Activated B cell treated with CpG ODN at 0.5 μM for 24 hours (primary cell): ENCODE results near the gene TUBB2B. TPM values are rescaled to one million over a fixed set of nuclear protein-coding genes. Genes with fewer than 3 reads are reported as not detected.

ENCODE experiments used
- ATAC-seq: fragments of 200-7000 bp; cut with Tn5 transposase; one replicate; pipeline ENCODE4 v1.10.0; 2021; ENCODE audit warnings: low read depth, mild to moderate bottlenecking, moderate library complexity
- CTCF ChIA-PET: fragments of 350-600 bp; sonication (Branson Sonifier 250); formaldehyde crosslinking; loops from one replicate; lab custom pipeline; 2021; ENCODE audit warnings: antibody characterized with exemption; lab: Charles Lee
- POLR2A ChIA-PET: fragments of 350-600 bp; sonication (Branson Sonifier 250); formaldehyde crosslinking; loops from one replicate; lab custom pipeline; 2021; ENCODE audit warnings: antibody characterized with exemption; lab: Charles Lee
- DNase-seq: peaks from one replicate; pipeline ENCODE4 v3.0.0; 2022
- H3K27ac Mint-ChIP-seq: one replicate; pipeline ENCODE4 v1.8.0; 2020; ENCODE audit warnings: mixed read lengths
- H3K27me3 Mint-ChIP-seq: one replicate; pipeline ENCODE4 v1.8.0; 2021; ENCODE audit warnings: mixed read lengths
- H3K36me3 Mint-ChIP-seq: one replicate; pipeline ENCODE4 v1.8.0; 2021; ENCODE audit warnings: low read depth, mixed read lengths
- H3K4me1 Mint-ChIP-seq: one replicate; pipeline ENCODE4 v1.8.0; 2021; ENCODE audit warnings: mixed read lengths
- H3K4me3 Mint-ChIP-seq: one replicate; pipeline ENCODE4 v1.8.0; 2020; ENCODE audit warnings: mild to moderate bottlenecking, mixed read lengths
- H3K9me3 Mint-ChIP-seq: one replicate; pipeline ENCODE4 v1.8.0; 2020; ENCODE audit warnings: mixed read lengths
- intact Hi-C: fragments of 100-400 bp; cut with micrococcal nuclease; formaldehyde crosslinking; loops from one replicate; pipeline ENCODE4 v1.15.1; 2024
- total RNA-seq: library from RNA; stranded (reverse); gene quantifications from 2 replicates; pipeline ENCODE4 v1.2.3, GENCODE V29; 2022
- TF ChIP-seq, protein P1 (sequence below): fragments of 200-600 bp; IDR thresholded peaks from one replicate; pipeline ENCODE4 v1.8.0; 2022; ENCODE audit warnings: antibody characterized with exemption, mild to moderate bottlenecking

The TUBB2B gene
- total RNA-seq, 1 donor from 2014 or later, result not detected

DNA sequence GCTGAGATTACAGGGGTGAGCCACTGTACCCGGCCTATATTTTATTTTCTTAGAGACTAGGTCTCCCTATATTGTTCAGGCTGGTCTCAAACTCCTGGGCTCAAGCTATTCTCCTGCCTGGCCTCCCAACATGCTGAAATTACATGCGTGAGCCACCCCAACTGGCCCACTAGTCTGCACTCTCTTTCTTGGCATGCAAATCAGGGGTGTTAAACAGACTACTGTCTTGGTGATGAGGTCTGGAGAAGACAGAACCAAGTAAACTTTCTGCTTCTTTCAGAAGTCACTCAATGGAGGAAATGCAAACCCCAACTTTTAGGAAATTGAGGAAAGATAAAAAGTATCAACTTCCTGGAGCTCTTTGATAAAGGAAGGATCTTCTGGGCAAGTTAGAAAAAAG is 8.0 kb upstream of the TUBB2B start:
- Mint-ChIP-seq H3K9me3 (no peaks in the 10 kb centered on the region), H3K4me1 (peaks cover 17% of the 10 kb centered on the region), H3K27ac (no peak overlapping the region), H3K27me3 (peaks cover 57% of the 10 kb centered on the region), H3K36me3 (no peaks in the 10 kb centered on the region), H3K4me3 (no peak overlapping the region)
- intact Hi-C loops, result loop anchor here (10.0 kb wide), 1 partner anchor 1611 kb away; no protein-coding TSS in a partner anchor
- ChIA-PET CTCF (interaction anchor here (1.1 kb wide), 1 partner anchor 14 kb away, joined by 4 read pairs; no protein-coding TSS in a partner anchor), POLR2A (no interaction called here)
- DNase-seq (no peak), ATAC-seq (no peak)
- TF ChIP-seq, protein P1, sequence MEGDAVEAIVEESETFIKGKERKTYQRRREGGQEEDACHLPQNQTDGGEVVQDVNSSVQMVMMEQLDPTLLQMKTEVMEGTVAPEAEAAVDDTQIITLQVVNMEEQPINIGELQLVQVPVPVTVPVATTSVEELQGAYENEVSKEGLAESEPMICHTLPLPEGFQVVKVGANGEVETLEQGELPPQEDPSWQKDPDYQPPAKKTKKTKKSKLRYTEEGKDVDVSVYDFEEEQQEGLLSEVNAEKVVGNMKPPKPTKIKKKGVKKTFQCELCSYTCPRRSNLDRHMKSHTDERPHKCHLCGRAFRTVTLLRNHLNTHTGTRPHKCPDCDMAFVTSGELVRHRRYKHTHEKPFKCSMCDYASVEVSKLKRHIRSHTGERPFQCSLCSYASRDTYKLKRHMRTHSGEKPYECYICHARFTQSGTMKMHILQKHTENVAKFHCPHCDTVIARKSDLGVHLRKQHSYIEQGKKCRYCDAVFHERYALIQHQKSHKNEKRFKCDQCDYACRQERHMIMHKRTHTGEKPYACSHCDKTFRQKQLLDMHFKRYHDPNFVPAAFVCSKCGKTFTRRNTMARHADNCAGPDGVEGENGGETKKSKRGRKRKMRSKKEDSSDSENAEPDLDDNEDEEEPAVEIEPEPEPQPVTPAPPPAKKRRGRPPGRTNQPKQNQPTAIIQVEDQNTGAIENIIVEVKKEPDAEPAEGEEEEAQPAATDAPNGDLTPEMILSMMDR, result no peak

DNA sequence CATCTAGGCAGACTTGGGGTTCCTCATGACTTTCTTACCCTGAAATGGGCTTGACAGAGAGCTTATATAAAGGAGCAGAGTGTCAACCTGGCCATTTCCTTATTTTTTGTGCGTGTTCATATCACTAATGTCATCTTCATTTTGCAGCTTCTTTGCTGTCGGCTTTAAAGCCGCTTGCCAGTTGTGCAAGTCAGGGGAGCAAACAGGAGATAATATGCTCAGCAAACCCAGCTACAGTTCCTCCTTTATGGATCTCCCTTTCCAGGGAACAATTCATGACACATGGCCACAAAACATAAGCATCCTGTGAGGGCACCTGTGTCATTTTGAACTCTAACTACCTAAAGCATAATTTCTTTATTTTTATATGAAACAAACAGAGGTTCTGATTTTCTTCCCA is 6.5 kb upstream of the TUBB2B start:
- Mint-ChIP-seq H3K4me3 (no peak overlapping the region), H3K4me1 (peaks cover 33% of the 10 kb centered on the region), H3K27ac (no peak overlapping the region), H3K36me3 (no peaks in the 10 kb centered on the region), H3K9me3 (no peaks in the 10 kb centered on the region), H3K27me3 (peaks cover 61% of the 10 kb centered on the region)
- ATAC-seq (no peak), DNase-seq (no peak)
- POLR2A ChIA-PET, result no interaction called here
- CTCF ChIA-PET, result interaction anchor here (1.0 kb wide), 1 partner anchor 18 kb away, joined by 3 read pairs; no protein-coding TSS in a partner anchor
- TF ChIP-seq, protein P1, result no peak
- intact Hi-C loops, result loop anchor here (10.0 kb wide), 1 partner anchor 1609 kb away; no protein-coding TSS in a partner anchor

DNA sequence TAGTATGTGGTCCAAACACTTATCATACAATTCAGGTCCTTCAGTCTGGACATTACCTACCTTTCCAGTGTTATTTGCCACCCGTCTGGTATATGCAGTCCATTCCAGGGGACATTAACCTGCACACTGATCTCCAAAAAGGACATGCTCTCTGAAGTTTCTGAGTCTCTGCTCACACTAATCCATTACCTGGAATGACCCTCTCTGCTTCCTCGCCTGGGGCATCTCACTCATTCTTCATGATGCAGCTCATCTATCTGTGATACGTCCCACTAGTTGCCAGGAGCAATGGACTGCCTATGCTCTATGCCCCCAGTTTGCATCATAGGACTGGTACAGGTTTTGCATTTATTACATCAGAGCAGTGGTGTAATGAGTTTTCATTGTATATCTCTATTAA is 5.9 kb upstream of the TUBB2B start:
- no peak overlapping the region for H3K27ac Mint-ChIP-seq
- peaks cover 37% of the 10 kb centered on the region for H3K4me1 Mint-ChIP-seq
- H3K9me3 Mint-ChIP-seq, result no peaks in the 10 kb centered on the region
- no peak for DNase-seq
- no peak for ATAC-seq
- CTCF ChIA-PET, result interaction anchor here (1.0 kb wide), 1 partner anchor 18 kb away, joined by 3 read pairs; no protein-coding TSS in a partner anchor
- TF ChIP-seq, protein P1, result no peak
- H3K36me3 Mint-ChIP-seq, result no peaks in the 10 kb centered on the region
- peaks cover 61% of the 10 kb centered on the region for H3K27me3 Mint-ChIP-seq
- POLR2A ChIA-PET, result no interaction called here
- intact Hi-C loops, result loop anchor here (10.0 kb wide), 1 partner anchor 1609 kb away; no protein-coding TSS in a partner anchor
- H3K4me3 Mint-ChIP-seq, result no peak overlapping the region

DNA sequence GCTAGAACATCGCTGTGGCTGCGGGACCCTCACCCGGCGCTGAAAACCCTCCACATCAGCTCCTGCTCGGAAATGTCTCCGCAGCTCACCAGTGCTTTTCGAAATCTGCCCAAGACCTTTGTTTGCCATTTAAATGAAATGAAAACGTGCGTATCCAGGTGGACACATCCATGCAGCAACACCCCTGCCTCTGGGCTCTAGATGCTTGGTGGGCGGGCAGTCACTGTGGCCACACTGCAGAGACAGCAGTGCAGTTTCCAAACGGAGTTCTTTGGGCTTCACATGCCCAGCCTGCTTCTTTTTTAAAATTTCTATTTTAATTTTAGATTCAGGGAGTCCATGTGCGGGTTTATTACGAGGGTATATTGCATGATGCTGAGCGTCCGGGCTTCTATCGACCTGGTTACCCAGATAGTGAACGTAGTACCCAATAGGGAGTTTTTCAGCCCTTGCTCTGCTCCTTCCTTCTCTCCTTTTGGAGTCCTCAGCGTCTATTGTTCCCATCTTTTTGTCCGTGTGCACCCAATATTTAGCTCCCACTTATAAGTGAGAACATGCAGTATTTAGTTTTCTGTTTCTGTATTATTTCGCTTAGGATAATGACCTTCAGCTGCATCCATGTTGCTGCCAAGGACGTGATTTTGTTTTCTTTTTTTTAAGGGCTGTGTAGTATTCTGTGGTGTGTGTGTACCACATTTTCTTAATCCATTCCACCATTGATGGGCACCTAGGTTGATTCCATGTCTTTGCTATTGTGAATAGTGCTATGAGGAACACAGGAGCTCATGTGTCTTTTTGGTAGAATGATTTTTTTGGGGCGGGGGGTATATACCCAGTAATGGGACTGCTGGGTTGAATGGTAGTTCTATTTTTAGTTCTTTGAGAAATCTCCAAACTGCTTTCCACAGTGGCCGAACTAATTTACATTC is 4.8 kb upstream of the TUBB2B start:
- H3K27me3 Mint-ChIP-seq, result peaks cover 59% of the 10 kb centered on the region
- intact Hi-C loops, result loop anchor here (10.0 kb wide), 1 partner anchor 1607 kb away; no protein-coding TSS in a partner anchor
- ChIA-PET CTCF (no interaction called here), POLR2A (no interaction called here)
- H3K9me3 Mint-ChIP-seq, result no peaks in the 10 kb centered on the region
- H3K36me3 Mint-ChIP-seq, result no peaks in the 10 kb centered on the region
- TF ChIP-seq, protein P1, result no peak
- H3K4me3 Mint-ChIP-seq, result peak overlapping the region; percentile 21
- ATAC-seq (no peak), DNase-seq (no peak)
- H3K27ac Mint-ChIP-seq, result no peak overlapping the region
- H3K4me1 Mint-ChIP-seq, result peaks cover 40% of the 10 kb centered on the region
